GM12878 (cell line): ENCODE results near the gene LRRC27. TPM values are rescaled to one million over a fixed set of nuclear protein-coding genes. Genes with fewer than 3 reads are reported as not detected.

Experiments used
- ATAC-seq: fragments of 200-7000 bp; cut with Tn5 transposase; 3 replicates; pipeline ENCODE4 v1.9.1; 2020; ENCODE audit warnings: mild to moderate bottlenecking, moderate library complexity
- BruUV-seq: library from RNA; stranded (reverse); fragments of 400-500 nt; replicated peaks from 2 replicates; lab custom pipeline; 2021; lab: Mats Ljungman, UMichigan
- CTCF ChIA-PET: fragments of 300-600 bp; sonication (Branson Sonifier 250); formaldehyde crosslinking; extraction: SDS; loops from one replicate; lab custom pipeline; 2021; ENCODE audit warnings: inconsistent platforms; lab: Yijun Ruan, JAX
- POLR2A ChIA-PET: fragments of 350-600 bp; formaldehyde crosslinking; extraction: SDS; loops from one replicate; lab custom pipeline; 2021; ENCODE audit warnings: inconsistent platforms; lab: Charles Lee
- RAD21 ChIA-PET: fragments of 300-600 bp; sonication (Branson Sonifier 250); formaldehyde crosslinking; loops from one replicate; lab custom pipeline; 2023; ENCODE audit warnings: antibody characterized with exemption; ENCODE audit not compliant: unreplicated experiment; lab: Charles Lee
- SMC1A ChIA-PET: fragments of 300-600 bp; sonication (Branson Sonifier 250); formaldehyde crosslinking; loops from one replicate; lab custom pipeline; 2023; ENCODE audit not compliant: unreplicated experiment, uncharacterized antibody; lab: Charles Lee
- DNase-seq: peaks from one replicate; pipeline ENCODE4 v3.0.0-alpha.2; 2011; ENCODE audit warnings: low read depth, low spot score
- FAIRE-seq: peaks from 3 replicates; lab custom pipeline; 2011; peaks lifted over from hg19 to GRCh38; lab: Jason Lieb, UNC
- H2AFZ ChIP-seq: 2 replicates; pipeline ENCODE4 v1.6.0; 2011; ENCODE audit warnings: low read depth, low read length, control low read depth; ENCODE audit not compliant: control insufficient read depth
- H3K27ac ChIP-seq: 2 replicates; pipeline ENCODE4 v1.5.1; 2011; ENCODE audit warnings: control low read depth; ENCODE audit not compliant: control insufficient read depth, insufficient read depth
- H3K27me3 ChIP-seq, 2 experiments: replicated peaks in 1 of 2; 2 replicates each; pipeline versions ENCODE4 v1.6.0 to v1.6.1; 2011; ENCODE audit warnings: low read length in 1 of 2; ENCODE audit not compliant: control insufficient read depth in 2 of 2, insufficient read depth in 2 of 2
- H3K36me3 ChIP-seq, 2 experiments: 2 replicates each; pipeline ENCODE4 v1.5.1; 2011; ENCODE audit warnings: low read length in 1 of 2; ENCODE audit not compliant: control insufficient read depth in 2 of 2, insufficient read depth in 2 of 2
- H3K4me1 ChIP-seq: 2 replicates; pipeline ENCODE4 v1.6.1; 2011; ENCODE audit warnings: mild to moderate bottlenecking, low read length, moderate library complexity, mixed read lengths; ENCODE audit not compliant: control insufficient read depth, insufficient read depth
- H3K4me2 ChIP-seq: 2 replicates; pipeline ENCODE4 v1.6.0; 2011; ENCODE audit warnings: control low read depth; ENCODE audit not compliant: control insufficient read depth, insufficient read depth
- H3K4me3 ChIP-seq: fragments of 200-600 bp; sonication (generic); 2 replicates; pipeline ENCODE4 v1.5.1; 2016
- H3K79me2 ChIP-seq: 2 replicates; pipeline ENCODE4 v1.6.0; 2011; ENCODE audit warnings: low read length; ENCODE audit not compliant: control insufficient read depth, insufficient read depth
- H3K9ac ChIP-seq: 2 replicates; pipeline ENCODE4 v1.8.0; 2011; ENCODE audit warnings: low read length, control low read depth, mixed read lengths; ENCODE audit not compliant: control insufficient read depth, insufficient read depth
- H3K9me3 ChIP-seq: replicated peaks from 3 replicates; pipeline ENCODE4 v1.5.1; 2011; ENCODE audit warnings: mild to moderate bottlenecking, low read length; ENCODE audit not compliant: control insufficient read depth, insufficient read depth
- H4K20me1 ChIP-seq: 2 replicates; pipeline ENCODE4 v1.6.0; 2011; ENCODE audit not compliant: control insufficient read depth, insufficient read depth
- BCL3 ChIP-seq: IDR thresholded peaks from 2 replicates; pipeline ENCODE4 v1.6.1; 2011; ENCODE audit warnings: borderline replicate concordance, low read depth, mild to moderate bottlenecking, moderate library complexity, low read length; ENCODE audit not compliant: insufficient read depth, poor library complexity, severe bottlenecking
- CBFB ChIP-seq: IDR thresholded peaks from 2 replicates; pipeline ENCODE4 v1.6.1; 2016; ENCODE audit warnings: antibody characterized with exemption, low read depth
- CHD1 ChIP-seq: IDR thresholded peaks from 2 replicates; pipeline ENCODE4 v1.6.1; 2012; ENCODE audit warnings: low read depth, low read length, improper control_type of control experiment
- EED ChIP-seq: sonication (generic); IDR thresholded peaks from 2 replicates; pipeline ENCODE4 v1.6.1; 2016; ENCODE audit warnings: antibody characterized with exemption, low read depth
- FOXK2 ChIP-seq: fragments of 450-650 bp; IDR thresholded peaks from 2 replicates; pipeline ENCODE4 v1.6.1; 2017; ENCODE audit warnings: mild to moderate bottlenecking, moderate library complexity
- HDAC2 ChIP-seq: fragments of 200-600 bp; sonication (generic); IDR thresholded peaks from 2 replicates; pipeline ENCODE4 v1.6.1; 2017
- IKZF1 ChIP-seq: fragments of 450-650 bp; conservative IDR thresholded peaks from 2 replicates; pipeline ENCODE4 v1.6.1; 2017; ENCODE audit warnings: antibody characterized with exemption, mild to moderate bottlenecking
- JUNB ChIP-seq: IDR thresholded peaks from 2 replicates; pipeline ENCODE4 v1.6.1; 2016; ENCODE audit warnings: antibody characterized with exemption, mild to moderate bottlenecking
- KAT2A ChIP-seq: conservative IDR thresholded peaks from 2 replicates; pipeline ENCODE4 v1.6.1; 2011; ENCODE audit warnings: low read depth, low read length; ENCODE audit not compliant: control insufficient read depth
- KDM1A ChIP-seq: fragments of 200-600 bp; sonication (generic); IDR thresholded peaks from 2 replicates; pipeline ENCODE4 v1.6.1; 2016; ENCODE audit warnings: borderline replicate concordance
- MYC ChIP-seq: IDR thresholded peaks from 2 replicates; pipeline ENCODE4 v1.6.1; 2011; ENCODE audit warnings: mild to moderate bottlenecking, low read length, moderate library complexity, inconsistent platforms; ENCODE audit not compliant: insufficient read depth, insufficient replicate concordance, insufficient read length, severe bottlenecking
- RB1 ChIP-seq: fragments of 450-650 bp; formaldehyde crosslinking; IDR thresholded peaks from 2 replicates; pipeline ENCODE4 v1.6.1; 2017; ENCODE audit warnings: mild to moderate bottlenecking, borderline replicate concordance
- RELA ChIP-seq: fragments of 450-650 bp; IDR thresholded peaks from 2 replicates; pipeline ENCODE4 v1.8.0; 2014; ENCODE audit warnings: borderline replicate concordance; ENCODE audit not compliant: partially characterized antibody
- SMAD5 ChIP-seq: IDR thresholded peaks from 2 replicates; pipeline ENCODE4 v1.6.1; 2016; ENCODE audit warnings: antibody characterized with exemption, low read depth
- TCF3 ChIP-seq: IDR thresholded peaks from 2 replicates; pipeline ENCODE4 v1.6.1; 2012; ENCODE audit warnings: low read depth, mild to moderate bottlenecking, low read length, borderline replicate concordance; ENCODE audit not compliant: insufficient read depth
- ZBTB4 ChIP-seq: fragments of 450-650 bp; formaldehyde crosslinking; IDR thresholded peaks from 2 replicates; pipeline ENCODE4 v1.4.0; 2022; ENCODE audit warnings: mild to moderate bottlenecking, moderate library complexity
- ZNF217 ChIP-seq: fragments of 450-650 bp; IDR thresholded peaks from 2 replicates; pipeline ENCODE4 v1.6.1; 2017; ENCODE audit warnings: antibody characterized with exemption, mild to moderate bottlenecking
- ZZZ3 ChIP-seq: IDR thresholded peaks from 2 replicates; pipeline ENCODE4 v1.6.1; 2011; ENCODE audit warnings: low read depth; ENCODE audit not compliant: control insufficient read depth, insufficient read length
- WGBS: methylation state at CpG from one replicate; pipeline ENCODE4 v1.1.6; 2016; ENCODE audit warnings: low lambda C conversion rate; ENCODE audit not compliant: insufficient replicate concordance, insufficient coverage; ENCODE audit errors: missing lambda C conversion rate; 5-methylcytosine and 5-hydroxymethylcytosine counted together
- in situ Hi-C: fragments of 300-500 bp; cut with MboI; formaldehyde crosslinking; loops from 9 replicates; pipeline ENCODE4 v1.14.3; 2018; ENCODE audit warnings: mixed read lengths
- intact Hi-C: fragments of 100-400 bp; cut with micrococcal nuclease; formaldehyde crosslinking; loops from one replicate; pipeline ENCODE4 v1.14.2; 2022; ENCODE audit not compliant: unreplicated experiment
- polyA plus RNA-seq, 11 experiments: library from polyadenylated mRNA; depleted of rRNA in 4 of 11; unstranded in 6 of 11; stranded (reverse) in 5 of 11; fragments of >200 nt; fragmentation: Nextera tagmentation in 4 of 11; fragmentation: Illumina TruSeq in 1 of 11; extraction: Ambion mirVana in 4 of 11; extraction: Trizol in 1 of 11; gene quantifications; 1 replicate in 1 of 11; 2 replicates in 10 of 11; pipeline versions ENCODE4 v1.2.1 to v1.2.3, GENCODE V29; 2011 to 2016; ENCODE audit warnings: inconsistent platforms in 2 of 11, missing spikeins in 2 of 11, low read depth in 1 of 11
- total RNA-seq, 4 experiments: library from RNA; depleted of rRNA in 3 of 4; stranded (reverse); fragments of >200 nt in 3 of 4; fragmentation: Illumina TruSeq in 1 of 4; extraction: Trizol in 1 of 4; gene quantifications; 2 replicates each; pipeline versions ENCODE4 v1.2.1 to v1.2.3, GENCODE V29; 2013 to 2021

Gene LRRC27
- total and polyA plus RNA-seq, 10 of the 15 experiments (the other 5 are each of a cell fraction or from before 2014, with no cell fraction given) = 0.48 to 6.9 (median 4.7) TPM

- no peak for TF ChIP-seq ZBTB4
Observed at GRCh38 chr10:132368881-132369635, 37.1 kb downstream of the LRRC27 start (continued).

- no peaks in the 10 kb centered on the region for H4K20me1 ChIP-seq
- H3K4me3 ChIP-seq = no peak overlapping the region
- DNase-seq (no peak), FAIRE-seq (no peak), ATAC-seq (no peak)
- H3K36me3 ChIP-seq = no peaks in the 10 kb centered on the region
- ChIA-PET SMC1A (no interaction called here), RAD21 (no interaction called here), POLR2A (no interaction called here), CTCF (no interaction called here)
- no peaks in the 10 kb centered on the region; a peak in 1 of 4 replicates for H3K27me3 ChIP-seq
- no peaks in the 10 kb centered on the region; the same call in 2 of the 3 replicates for H3K9me3 ChIP-seq
- no peak for TF ChIP-seq HDAC2
- TF ChIP-seq RELA = no peak
- no peak for TF ChIP-seq FOXK2
- no peak for TF ChIP-seq IKZF1
- no peak for TF ChIP-seq MYC
- TF ChIP-seq JUNB = no peak
- TF ChIP-seq SMAD5 = no peak
- TF ChIP-seq EED = no peak
- no peak for TF ChIP-seq TCF3
- TF ChIP-seq RB1 = no peak
- TF ChIP-seq BCL3 = no peak
- TF ChIP-seq KDM1A = no peak
- no peak for TF ChIP-seq ZZZ3
- no peak for TF ChIP-seq CHD1
- TF ChIP-seq CBFB = no peak
- no peak for TF ChIP-seq ZNF217
- TF ChIP-seq KAT2A = no peak
- no peak overlapping the region for H3K27ac ChIP-seq
- intact Hi-C loops (no loop called here), in situ Hi-C loops (no loop called here)
- no peaks in the 10 kb centered on the region for H3K4me1 ChIP-seq
- H3K4me2 ChIP-seq = no peak overlapping the region
- 51% methylated on average over 13 of the region's 13 CpGs for WGBS
- BruUV-seq = no TSS peak
- no peak overlapping the region for H2AFZ ChIP-seq
- H3K9ac ChIP-seq = no peak overlapping the region
- no peaks in the 10 kb centered on the region for H3K79me2 ChIP-seq
Observed at GRCh38 chr10:132369636-132370185, 37.7 kb downstream of the LRRC27 start.
